ENCODE results near the gene LY86.
"Not testable (repeated sequence)": the region's sequence is repeated elsewhere in the genome, so short reads cannot be mapped to it uniquely, and the experiment has no call there.

GRCh38 chr6:6670150-6670549 is 81.6 kb downstream of the LY86 start:
- not testable (repeated sequence) for TF ChIP-seq CTCF (conservative IDR thresholded peaks at IDR 0.05 in 1 of 2, IDR thresholded peaks at IDR 0.05 in 1 of 2; ENCODE audit: low read depth in 1 of 2, low read length in 2 of 2); EZH2 (IDR thresholded peaks at IDR 0.05; ENCODE audit: low read length, missing control alignments)
